Measurements from ENCODE around the gene ADGRB3.

GRCh38 chr6:68724060-68724459, 89.0 kb downstream of the ADGRB3 start:
- TF ChIP-seq GATA2 (IDR thresholded peaks at IDR 0.05; ENCODE audit: low read depth, low read length) (no peak), GATA3 (IDR thresholded peaks at IDR 0.05; ENCODE audit: low read depth, low read length) (no peak)

Measured in SH-SY5Y (cell line).